Testis (tissue), 2 donors: ENCODE measurements around the gene MYF6.
"Not testable (repeated sequence)": the region's sequence is repeated elsewhere in the genome, so short reads cannot be mapped to it uniquely, and the experiment has no call there.

Source experiments
- POLR2A ChIP-seq: fragments of 450-650 bp; IDR thresholded peaks from one replicate; pipeline ENCODE4 v1.6.1; 2017; ENCODE audit warnings: antibody characterized with exemption, mild to moderate bottlenecking, moderate library complexity
- TF ChIP-seq, protein P1 (sequence below), 3 experiments: fragments of 450-650 bp in 2 of 3; fragments of 200-600 bp in 1 of 3; sonication (generic) in 1 of 3; IDR thresholded peaks; one replicate each; pipeline ENCODE4 v1.5.1; 2016 to 2019; ENCODE audit warnings: antibody characterized with exemption in 3 of 3, mild to moderate bottlenecking in 2 of 3, moderate library complexity in 1 of 3

DNA sequence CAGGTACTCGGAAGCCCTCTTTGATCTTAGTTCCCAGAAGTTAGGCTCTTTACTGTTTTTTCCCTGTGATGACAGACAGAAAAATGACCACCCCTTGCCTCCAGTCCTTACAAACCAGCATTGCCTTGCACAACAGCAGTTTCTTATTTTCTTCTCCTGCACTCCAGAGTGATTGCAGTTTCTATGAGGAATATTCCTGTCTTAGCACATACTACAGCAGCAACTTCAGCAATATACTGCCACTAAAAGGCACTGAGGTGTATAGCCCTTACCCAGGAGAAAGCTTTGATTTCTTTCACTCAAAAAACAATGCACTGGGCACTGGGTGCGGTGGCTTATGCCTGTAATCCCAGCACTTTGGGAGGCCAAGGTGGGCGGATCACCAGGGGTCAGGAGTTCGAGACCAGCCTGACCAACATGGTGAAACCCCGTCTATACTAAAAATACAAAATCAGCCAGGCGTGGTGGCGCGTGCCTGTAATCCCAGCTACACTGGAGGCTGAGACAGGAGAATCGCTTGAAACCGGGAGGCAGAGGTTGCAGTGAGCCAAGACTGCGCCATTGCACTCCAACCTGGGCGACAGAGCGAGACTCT is 31.3 kb upstream of the MYF6 start:
- TF ChIP-seq, protein P1, sequence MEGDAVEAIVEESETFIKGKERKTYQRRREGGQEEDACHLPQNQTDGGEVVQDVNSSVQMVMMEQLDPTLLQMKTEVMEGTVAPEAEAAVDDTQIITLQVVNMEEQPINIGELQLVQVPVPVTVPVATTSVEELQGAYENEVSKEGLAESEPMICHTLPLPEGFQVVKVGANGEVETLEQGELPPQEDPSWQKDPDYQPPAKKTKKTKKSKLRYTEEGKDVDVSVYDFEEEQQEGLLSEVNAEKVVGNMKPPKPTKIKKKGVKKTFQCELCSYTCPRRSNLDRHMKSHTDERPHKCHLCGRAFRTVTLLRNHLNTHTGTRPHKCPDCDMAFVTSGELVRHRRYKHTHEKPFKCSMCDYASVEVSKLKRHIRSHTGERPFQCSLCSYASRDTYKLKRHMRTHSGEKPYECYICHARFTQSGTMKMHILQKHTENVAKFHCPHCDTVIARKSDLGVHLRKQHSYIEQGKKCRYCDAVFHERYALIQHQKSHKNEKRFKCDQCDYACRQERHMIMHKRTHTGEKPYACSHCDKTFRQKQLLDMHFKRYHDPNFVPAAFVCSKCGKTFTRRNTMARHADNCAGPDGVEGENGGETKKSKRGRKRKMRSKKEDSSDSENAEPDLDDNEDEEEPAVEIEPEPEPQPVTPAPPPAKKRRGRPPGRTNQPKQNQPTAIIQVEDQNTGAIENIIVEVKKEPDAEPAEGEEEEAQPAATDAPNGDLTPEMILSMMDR (IDR thresholded peaks at IDR 0.05) = not testable (repeated sequence)
- TF ChIP-seq POLR2A = not testable (repeated sequence)
